Left cardiac atrium (tissue), 4 donors: Measurements from ENCODE around the gene TMEM109. TPM values are rescaled to one million over a fixed set of nuclear protein-coding genes. Genes with fewer than 3 reads are reported as not detected.

Source experiments
- ATAC-seq, 2 donors: fragments of 200-7000 bp; cut with Tn5 transposase; one replicate each; pipeline ENCODE4 v1.9.1; 2020; ENCODE audit warnings: mild to moderate bottlenecking in 2 of 2, moderate library complexity in 2 of 2
- DNase-seq: peaks from one replicate; pipeline ENCODE4 v3.0.0-alpha.2; 2020
- intact Hi-C, 2 donors: fragments of 100-400 bp; cut with DNase I; formaldehyde crosslinking; loops; one replicate each; pipeline versions ENCODE4 v1.14.1 to v1.15.1; 2022 to 2023
- total RNA-seq, 2 donors: library from RNA; stranded (reverse); fragmentation: NEBNext Ultra II Directional; extraction: Animal tissue kit (Norgen Biotek cat#: 25700); gene quantifications; one replicate each; pipeline ENCODE4 v1.2.1, GENCODE V29; 2021
- donor health status: DM: no; HTN: yes; CAD: no.
- donor health status: DM: no; HTN: yes; CAD: no; lungs with severe emphysema.
- donor health status: DM: yes; HTN: yes; CAD: no.
- donor health status: Dilated cardiomyopathy.

Gene TMEM109
- total RNA-seq, 2 donors from 2014 or later = 98.1 to 109 TPM

DNA sequence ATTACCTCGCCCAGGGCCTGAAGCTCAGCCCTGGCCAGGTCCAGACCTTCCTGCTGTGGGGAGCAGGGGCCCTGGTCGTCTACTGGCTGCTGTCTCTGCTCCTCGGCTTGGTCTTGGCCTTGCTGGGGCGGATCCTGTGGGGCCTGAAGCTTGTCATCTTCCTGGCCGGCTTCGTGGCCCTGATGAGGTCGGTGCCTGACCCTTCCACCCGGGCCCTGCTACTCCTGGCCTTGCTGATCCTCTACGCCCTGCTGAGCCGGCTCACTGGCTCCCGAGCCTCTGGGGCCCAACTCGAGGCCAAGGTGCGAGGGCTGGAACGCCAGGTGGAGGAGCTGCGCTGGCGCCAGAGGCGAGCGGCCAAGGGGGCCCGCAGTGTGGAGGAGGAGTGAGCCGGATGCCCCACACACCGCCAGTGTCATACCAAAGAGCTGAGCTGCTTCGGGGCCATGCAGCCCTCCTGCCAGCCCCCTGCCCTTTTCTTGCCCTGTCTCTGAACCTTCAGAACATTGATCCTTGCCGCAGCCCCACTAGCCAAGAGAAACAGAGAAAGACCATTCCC is 7.9 kb downstream of the TMEM109 start:
- intact Hi-C loops = no loop called here
- DNase-seq (no peak), ATAC-seq (no peak)

GRCh38 chr11:60922906-60923305 is 8.9 kb downstream of the TMEM109 start:
- DNase-seq (no peak), ATAC-seq (no peak)
- intact Hi-C loops = no loop called here

DNA sequence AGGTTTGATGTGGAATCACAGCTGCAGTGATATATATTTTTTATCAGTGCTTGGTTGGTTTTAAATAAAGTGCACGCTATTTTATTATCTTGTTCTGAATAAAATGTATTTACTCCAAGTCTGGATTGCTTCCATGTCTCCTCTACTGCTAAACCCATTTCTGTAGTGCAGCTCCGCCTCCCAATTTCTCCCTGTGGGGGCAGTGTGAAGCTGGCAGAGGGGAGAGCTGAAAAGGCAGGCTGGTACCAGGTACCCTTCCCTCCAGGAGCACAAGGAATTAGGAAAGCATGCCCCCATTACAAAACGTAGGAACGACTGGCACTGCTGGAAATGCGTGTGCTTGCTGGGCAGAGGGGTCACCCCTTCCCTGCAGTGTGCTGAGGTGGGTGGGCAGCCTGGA is 9.4 kb downstream of the TMEM109 start:
- intact Hi-C loops = no loop called here
- ATAC-seq (no peak), DNase-seq (no peak)

DNA sequence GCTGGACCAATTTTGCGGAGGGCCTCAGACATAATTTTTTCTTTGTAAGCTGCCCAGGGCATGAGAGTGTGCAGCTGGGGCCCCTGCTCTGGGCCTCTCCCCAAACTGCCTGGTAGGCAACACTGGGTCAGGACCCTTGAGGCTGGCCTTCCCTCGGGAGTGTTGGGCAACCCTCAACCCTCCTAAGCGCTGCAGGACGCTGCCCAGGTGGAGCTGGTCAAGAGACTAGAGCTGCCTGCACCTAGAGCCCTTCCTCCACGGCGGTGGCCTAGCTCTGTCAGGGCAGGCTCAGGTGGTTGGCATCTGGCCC is 9.8 kb downstream of the TMEM109 start:
- ATAC-seq (peak in 1 of 2 donors; percentile 11), DNase-seq (no peak)
- intact Hi-C loops = no loop called here

- ATAC-seq = peak; percentile 89 to 90
- intact Hi-C loops = no loop called here
- peak; percentile 85 for DNase-seq
These were observed 10.3 kb downstream of the TMEM109 start, which contains the start of gene TMEM132A for GRCh38 chr11:60924110-60924905. TSS of gene TMEM132A (plus strand) at chr11:60924460. CDS start at chr11:60924634, 174 bp downstream.

DNA sequence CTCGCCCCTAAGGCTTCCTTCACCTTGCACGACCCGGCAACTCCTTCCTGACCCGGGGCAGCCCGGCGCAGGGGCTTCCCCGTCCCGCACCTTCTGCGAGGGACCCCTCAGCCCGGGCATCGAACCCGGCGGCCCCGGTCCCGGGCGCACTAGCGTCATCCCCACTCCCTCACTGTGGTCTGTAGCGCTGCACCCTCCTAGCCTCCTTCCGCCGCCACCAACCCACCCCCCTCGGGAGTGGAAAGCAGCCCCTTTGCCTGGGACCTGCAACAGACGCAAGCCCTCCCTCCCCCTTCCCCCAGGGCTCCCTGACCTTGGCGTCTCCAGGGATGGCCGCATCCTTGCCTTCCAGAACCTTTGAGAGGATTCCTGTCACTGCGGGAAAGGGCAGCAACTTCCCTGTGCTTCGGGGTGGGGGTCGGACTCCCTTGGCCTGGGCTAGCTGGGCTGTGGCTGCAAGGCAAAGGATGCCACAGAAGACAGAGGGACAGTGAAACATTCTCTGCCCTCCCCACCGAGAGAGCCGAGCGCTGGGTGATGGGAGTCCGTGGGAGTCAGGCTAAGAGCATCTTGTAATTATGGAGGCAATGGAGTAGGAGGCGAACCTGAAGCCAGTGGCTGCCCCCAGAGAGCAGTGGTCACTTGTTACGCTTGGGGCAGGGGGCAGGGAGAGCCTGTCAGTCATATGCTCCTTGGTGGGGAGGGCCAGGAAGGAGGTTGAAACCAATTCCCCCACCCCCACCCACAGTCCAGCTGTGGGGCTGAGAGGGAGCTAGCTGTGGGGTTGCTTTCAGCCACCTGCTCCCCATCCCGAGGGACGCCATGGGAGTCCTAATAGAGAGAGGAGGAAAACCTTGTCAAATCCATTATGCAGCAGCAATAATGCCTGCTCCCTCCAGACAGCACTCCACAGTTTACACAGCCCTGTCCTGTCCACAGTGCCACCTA is 11.2 kb downstream of the TMEM109 start:
- no peak for DNase-seq
- intact Hi-C loops = no loop called here

GRCh38 chr11:60925868-60926267 is 11.9 kb downstream of the TMEM109 start:
- DNase-seq = no peak
- no peak for ATAC-seq

More for the DNA sequence above, 11.2 kb downstream of the TMEM109 start:
- ATAC-seq = peak in 1 of 2 donors; percentile 6

GRCh38 chr11:60926500-60926899 is 12.5 kb downstream of the TMEM109 start:
- ATAC-seq = no peak
- intact Hi-C loops = no loop called here
- no peak for DNase-seq

More at GRCh38 chr11:60925868-60926267, 11.9 kb downstream of the TMEM109 start:
- intact Hi-C loops = no loop called here

DNA sequence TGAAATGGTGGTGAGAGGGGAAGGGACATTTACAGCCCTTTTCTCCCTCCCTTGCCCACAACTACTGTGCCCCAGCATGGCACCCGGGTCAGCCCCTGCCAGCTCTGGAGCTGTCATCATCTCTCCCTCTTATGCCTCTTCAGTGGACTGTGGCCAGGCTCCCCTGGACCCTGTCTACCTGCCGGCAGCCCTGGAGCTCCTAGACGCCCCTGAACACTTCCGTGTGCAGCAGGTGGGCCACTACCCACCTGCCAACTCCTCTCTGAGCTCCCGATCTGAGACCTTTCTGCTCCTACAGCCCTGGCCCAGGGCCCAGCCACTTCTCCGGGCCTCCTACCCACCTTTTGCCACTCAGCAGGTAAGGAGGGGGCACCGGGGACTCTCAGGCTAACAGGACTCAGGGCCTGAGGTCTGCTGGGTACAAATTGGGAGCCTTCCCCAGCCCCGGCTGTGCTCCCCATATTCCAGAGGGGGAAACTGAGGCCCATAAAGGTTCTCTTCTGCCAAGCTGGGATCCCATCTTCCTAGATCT is 13.2 kb downstream of the TMEM109 start:
- no peak for DNase-seq
- ATAC-seq = no peak
- intact Hi-C loops = no loop called here

DNA sequence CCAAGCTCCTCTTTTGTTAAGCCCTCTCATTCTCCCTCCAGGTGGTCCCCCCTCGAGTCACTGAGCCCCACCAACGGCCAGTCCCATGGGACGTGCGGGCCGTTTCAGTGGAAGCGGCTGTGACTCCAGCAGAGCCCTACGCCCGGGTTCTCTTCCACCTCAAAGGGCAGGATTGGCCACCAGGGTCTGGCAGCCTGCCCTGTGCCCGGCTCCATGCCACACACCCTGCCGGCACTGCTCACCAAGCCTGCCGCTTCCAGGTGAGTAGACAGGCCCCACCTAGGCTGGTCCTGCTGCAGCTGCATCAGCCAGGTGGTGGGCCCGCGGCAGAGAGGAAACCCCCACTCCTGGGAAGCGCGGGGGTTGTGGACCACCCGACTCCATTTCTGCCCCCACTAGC is 13.6 kb downstream of the TMEM109 start:
- DNase-seq (no peak), ATAC-seq (no peak)
- intact Hi-C loops = no loop called here

DNA sequence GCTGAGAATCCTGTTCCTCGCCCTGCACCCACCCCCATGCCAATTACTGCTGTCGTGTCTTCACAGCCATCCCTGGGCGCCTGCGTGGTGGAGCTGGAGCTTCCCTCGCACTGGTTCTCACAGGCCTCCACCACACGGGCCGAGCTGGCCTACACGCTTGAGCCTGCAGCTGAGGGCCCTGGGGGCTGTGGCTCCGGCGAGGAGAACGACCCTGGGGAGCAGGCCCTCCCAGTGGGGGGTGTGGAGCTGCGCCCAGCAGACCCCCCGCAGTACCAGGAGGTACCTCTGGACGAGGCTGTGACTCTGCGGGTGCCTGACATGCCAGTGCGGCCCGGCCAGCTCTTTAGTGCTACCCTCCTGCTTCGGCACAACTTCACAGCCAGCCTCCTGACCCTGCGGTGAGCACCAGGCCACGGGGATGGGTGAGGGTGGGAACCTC is 14.6 kb downstream of the TMEM109 start:
- no peak for DNase-seq
- intact Hi-C loops = no loop called here
- ATAC-seq = no peak

DNA sequence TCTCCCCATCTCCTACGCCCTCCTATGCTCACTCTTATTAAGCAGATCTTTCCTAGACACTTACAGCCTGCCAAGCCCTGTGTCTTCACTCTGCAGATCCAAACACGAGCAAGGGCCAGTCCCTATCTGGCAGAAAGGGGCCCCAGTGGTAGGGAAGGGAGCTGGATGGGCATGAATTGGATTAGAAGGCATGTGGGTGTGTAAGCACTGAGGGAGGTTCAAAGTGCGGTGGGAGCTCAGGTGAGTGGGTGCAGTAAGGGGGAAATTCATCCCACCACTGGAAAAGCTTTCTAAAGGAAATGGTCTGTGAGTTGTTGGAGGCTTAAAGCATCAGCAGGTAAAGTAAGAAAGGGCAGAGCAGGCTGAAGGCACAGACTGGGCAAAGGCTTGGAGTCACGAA is 15.8 kb downstream of the TMEM109 start:
- ATAC-seq = no peak
- DNase-seq = no peak
- intact Hi-C loops = no loop called here

DNA sequence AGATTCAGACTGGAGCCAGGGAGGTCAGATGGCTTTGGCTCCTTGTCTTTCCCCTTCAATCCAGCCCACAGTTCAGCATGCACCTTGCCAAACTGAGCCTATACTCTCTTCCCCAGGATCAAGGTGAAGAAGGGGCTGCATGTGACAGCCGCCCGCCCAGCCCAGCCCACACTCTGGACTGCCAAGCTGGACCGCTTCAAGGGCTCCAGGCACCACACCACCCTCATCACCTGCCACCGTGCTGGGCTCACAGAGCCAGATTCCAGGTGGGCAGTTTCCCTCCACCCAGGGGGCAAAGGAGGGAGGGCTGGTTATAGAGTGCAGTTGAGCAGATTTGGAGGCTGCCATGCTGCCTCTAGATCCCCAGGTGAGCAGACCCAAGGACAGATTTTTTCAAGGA is 16.4 kb downstream of the TMEM109 start:
- no peak for ATAC-seq
- no peak for DNase-seq
- intact Hi-C loops = no loop called here

- ATAC-seq (no peak), DNase-seq (no peak)
- intact Hi-C loops = no loop called here
These were observed 18.0 kb downstream of the TMEM109 start for GRCh38 chr11:60931917-60932316.

GRCh38 chr11:60932605-60933356 is 18.8 kb downstream of the TMEM109 start:
- intact Hi-C loops = no loop called here
- DNase-seq (no peak), ATAC-seq (no peak)

DNA sequence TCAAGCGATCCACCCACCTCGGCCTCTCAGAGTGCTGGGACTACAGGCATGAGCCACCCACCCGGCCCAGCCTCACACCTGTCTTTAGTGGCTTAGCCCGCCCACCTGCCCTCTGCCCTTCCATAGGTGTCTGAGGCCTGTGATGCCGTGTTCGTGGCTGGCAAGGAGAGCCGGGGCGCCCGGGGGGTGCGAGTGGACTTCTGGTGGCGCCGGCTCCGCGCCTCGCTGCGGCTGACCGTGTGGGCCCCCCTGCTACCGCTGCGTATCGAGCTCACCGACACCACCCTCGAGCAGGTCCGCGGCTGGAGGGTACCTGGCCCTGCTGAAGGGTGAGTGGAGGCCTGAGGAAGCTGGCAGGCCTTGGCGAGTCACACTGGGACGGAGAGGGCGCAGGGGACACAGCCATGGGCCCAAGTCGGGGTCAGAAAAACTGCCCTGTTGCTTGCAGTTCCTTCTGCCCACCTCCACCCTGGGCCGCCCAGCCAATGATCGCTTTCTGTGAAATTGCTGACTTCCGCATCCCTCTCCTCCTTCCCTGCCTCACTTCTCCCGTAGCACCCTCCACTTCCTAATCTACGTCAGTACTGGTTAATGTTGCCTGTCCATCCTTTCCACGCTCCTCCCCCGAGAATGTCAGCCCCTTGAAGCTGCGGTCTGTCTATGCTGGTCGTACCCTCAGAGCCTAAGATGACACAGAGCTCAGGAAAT is 19.6 kb downstream of the TMEM109 start:
- intact Hi-C loops = no loop called here
- no peak for ATAC-seq
- DNase-seq = no peak

- DNase-seq (no peak), ATAC-seq (no peak)
- intact Hi-C loops = no loop called here
These were observed 20.3 kb downstream of the TMEM109 start for GRCh38 chr11:60934124-60934789.
